NK-92 treated with Interleukin-12 subunit alpha and Interleukin-12 subunit beta, amount 100 ng/mL, for 24 hours (cell line): ENCODE results near the gene ZC3H18.
A peak's percentile ranks its signal among the peaks of the same experiment; 100 is the strongest.

Experiments
- DNase-seq: peaks from one replicate; lab custom pipeline; 2025; lab: John Stamatoyannopoulos, UW

The ZC3H18 gene

DNA sequence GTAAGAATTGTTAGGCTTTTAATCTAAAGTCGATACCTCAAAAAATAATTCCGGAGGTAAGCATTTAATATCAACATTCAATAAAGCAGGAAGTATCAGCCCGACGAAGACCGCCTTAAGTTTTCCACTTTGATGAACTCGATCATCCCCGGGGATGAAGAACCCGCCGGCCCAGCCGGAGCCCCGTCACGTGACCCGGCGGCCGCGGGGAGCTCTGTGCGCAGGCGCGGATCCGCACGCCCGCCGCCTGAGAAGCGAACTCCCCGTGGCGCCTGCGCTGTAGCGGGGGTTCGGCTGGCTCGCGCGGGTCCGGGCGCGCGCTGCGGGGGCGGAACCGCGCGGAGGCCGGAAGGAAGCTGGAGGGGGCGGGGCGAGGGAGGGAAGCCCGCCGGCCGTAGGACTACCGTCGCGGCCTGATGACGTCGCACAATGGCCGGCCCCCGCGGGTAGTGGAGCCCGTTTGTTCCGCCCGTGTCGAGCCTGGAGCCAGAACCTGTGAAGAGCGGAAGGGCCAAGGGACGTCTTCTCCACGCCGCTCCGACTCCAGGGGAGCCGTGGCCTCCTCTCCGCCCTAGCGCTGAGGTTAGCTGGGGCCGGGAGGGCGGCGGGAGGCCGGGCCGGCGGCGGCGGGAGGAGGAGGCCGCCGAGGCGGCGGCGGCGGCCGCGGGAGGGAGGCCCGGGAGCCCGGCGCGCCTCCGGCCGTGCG is at the start of gene ZC3H18:
ZC3H18 (plus strand) TSS at position 419 of the 706 bp plus-strand sequence. CDS start 6,721 bp downstream, outside the sequence.
- peak; percentile 90 for DNase-seq

DNA sequence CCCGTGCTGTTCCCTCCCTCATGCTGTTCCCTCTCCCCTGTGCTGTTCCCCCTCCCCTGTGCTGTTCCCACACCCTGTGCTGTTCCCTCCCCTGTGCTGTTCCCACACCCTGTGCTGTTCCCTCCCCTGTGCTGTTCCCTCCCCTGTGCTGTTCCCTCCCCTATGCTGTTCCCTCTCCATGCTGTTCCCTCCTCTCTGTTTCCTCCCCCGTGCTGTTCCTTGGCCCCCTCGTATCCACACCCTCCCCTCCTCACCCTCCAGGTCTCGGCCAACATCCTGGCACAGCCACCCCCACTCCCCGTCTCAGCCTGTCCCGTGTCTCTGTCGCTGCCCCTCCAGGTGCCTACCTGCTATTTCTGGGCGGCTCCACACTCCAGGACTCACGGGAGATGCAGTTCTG is 48.5 kb upstream of the ZC3H18 start:
- DNase-seq, result no peak

GRCh38 chr16:88522276-88522949 is 47.8 kb upstream of the ZC3H18 start:
- DNase-seq, result no peak

DNA sequence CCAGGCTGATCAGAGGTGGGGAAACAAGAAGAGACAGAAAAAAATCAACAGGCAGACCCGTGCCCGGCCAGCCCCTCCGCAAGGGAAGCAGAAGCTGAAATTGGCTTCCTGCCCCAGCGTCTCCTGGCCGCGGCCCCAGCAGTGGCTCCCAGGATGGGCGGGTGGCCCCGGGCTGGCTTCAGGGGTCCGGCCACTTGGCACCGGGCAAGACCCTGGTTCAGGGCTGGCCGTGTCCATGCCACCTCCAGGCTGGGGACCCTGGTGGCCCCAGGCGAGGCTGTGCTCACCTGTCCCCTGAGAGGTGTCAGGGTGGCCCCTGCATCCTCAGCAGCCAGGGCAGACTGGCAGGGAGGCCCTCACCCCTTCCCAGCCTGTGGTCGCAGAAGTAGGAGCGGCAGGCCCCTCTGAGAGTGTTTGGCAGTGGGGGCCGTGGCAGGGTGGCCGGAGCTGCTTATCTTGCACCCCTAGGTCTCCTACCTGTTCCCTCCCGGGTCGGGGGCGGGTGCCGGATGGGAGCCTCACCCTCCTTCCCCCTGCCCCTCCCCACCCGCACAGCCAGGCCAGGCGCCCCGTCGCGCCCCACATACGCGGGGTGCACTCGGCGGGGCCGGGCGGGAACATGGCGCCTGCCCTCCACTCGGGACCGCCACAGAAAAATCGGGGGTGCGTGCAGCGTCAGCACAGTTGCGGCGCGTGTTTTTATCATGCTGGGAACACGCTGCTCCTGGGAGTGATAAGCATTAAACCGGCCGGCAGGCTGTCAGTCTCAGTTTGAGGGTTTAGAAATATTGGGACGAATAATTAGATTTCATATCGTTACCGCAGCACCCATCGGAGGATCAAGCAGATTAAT is 46.7 kb upstream of the ZC3H18 start:
- no peak for DNase-seq

GRCh38 chr16:88524274-88524972 is 45.8 kb upstream of the ZC3H18 start:
- no peak for DNase-seq

- no peak for DNase-seq
Observed at GRCh38 chr16:88524973-88525662, 45.1 kb upstream of the ZC3H18 start.

DNA sequence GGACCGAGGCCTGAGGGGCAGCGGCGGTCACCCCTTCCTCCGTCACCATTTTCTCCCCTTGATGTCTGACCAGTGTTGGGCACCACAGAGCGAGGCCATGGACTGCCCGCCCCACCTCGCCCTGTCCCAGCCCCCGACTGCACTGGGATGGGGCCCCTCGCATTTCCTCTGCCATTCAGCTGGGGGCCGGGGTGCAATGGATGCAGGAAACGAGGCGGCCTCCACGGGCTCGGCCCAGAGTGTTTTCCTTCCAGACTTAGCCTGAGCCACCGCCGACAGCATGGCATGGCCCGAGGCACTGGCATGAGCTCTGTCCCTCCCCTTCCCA is 44.6 kb upstream of the ZC3H18 start:
- DNase-seq, result no peak

DNA sequence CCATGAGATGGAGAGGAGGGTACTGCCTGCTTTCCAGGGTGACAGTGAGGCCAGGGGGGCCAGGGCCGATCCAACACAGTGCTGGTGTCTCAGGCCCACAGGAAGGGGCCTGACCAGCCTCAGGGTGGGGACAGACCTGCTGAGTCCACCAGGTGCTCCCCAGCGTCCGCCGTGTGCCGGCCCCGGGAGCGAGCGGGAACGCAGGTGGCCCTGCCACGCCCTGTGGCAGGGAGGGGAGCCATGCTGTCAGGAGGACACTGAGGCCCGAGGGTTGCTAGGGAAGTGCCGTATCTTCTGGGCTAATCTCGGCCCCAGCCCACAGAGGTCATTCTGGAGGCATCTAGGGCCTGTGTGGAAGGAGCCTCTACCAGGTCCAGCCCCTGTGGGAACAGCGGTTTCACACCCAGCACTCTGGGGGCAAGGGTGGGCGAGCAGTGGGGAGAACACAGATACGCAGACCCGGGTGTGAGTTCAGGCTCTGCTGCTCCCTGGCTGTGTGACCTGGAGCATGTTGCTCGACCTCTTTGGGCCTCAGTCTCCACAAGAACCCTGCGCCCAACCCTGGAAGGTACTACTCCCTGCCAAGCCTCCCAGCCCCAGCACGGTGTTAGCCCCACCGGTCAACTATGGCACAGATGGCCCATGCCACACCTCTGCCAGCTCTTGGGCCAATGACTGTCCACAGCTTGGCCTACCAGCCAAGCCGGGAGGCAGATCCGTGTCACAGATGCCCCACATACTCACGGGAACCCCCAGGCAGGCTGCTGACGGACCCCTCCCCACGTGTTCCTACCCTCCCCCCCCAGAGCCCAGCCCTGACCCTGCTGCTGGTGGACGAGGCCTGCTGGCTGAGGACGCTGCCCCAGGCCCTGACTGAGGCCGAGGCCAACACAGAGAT is 43.9 kb upstream of the ZC3H18 start:
- no peak for DNase-seq

DNA sequence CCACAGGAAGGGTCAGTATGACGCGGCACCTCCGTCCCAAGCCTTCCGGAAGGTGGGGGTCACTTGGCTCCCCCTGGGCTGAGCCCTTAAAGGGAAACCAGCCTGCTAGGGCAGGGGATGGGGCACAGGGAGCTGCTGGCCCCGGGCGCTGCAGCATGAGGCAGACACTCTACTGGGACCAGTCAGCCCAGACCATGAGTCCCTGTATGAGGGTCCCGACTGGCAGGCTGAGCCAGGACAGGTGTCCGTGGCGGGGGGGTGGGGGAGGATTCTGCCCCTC is 43.4 kb upstream of the ZC3H18 start:
- DNase-seq, result no peak

- DNase-seq, result peak; percentile 24
Observed at GRCh38 chr16:88527186-88527936, 42.8 kb upstream of the ZC3H18 start.

DNA sequence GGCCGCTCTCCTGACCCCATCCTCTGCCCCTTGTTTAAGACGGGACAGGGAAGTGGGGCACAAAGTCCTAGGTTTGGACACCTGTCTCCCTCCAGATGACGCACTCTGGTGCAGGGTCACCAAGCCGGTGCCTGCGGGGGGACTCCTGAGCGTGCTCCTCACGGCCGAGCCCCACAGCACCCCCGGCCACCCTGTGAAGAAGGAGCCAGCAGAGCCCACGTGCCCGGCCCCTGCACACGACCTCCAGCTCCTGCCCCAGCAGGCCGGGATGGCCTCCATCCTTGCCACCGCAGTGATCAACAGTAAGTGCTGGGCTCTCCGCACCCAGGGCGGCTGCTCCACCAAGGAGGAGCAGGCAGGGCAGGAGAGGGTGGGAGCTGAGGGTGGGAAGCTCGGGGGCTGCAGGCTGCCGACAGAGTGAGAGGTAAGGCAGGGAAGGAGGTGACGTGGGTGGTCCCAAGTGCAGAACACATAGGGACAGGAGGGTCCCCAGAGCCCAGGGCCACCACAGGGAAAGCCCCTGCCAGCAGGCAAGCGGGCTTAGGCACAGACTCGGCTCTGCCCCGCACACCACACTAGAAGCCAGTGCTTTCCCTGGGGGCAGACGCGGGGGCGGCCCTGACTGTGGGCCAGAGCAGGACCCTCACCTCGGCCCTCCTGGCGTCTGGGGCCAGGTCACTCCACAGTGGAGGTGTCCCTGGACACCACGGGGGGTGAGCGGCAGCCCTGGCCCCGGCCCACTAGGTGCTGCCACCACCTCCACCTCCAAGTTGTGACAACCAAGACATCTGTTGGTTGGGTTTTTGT is 42.1 kb upstream of the ZC3H18 start:
- no peak for DNase-seq

DNA sequence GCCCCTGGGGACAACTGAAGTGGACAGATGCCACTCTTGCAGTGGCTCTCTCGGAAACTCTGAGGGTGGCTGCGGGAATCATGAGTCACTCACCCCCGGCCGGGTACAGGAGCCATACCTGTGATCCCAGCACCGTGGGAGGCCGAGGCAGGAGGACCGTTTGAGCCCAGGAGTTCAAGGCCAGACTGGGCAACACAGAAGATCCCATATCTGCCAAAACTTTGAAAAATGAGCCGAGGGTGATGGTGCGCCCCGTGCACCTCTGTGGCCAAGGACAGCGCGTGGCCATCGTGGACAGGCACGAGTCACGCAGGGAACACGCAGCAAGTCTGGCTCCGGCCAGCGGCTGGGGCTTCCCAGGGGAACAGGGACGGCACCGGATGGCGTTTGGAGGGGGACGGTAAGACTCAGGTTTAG is 41.3 kb upstream of the ZC3H18 start:
- DNase-seq, result no peak

DNA sequence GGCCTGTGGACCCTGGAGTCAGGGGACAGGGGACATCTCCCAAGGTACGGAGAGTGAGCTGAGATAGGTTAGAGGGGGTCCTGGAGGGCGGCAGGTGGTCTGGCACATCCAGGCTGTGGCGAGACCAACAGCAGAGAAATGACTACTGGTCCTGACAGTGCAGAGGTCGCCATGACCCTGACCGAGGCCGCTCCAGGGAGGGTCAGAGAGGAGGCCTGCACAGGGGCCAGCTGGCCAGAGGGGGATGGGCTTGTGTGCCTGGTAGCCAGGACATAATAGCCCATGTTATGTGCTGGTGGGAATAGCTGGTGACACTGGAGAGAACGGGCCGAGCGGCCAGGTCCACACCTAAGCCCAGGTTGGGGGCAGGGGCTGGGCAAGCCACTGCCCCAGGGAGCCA is 40.6 kb upstream of the ZC3H18 start:
- DNase-seq, result no peak

GRCh38 chr16:88530051-88530857 is 39.9 kb upstream of the ZC3H18 start:
- DNase-seq, result no peak

GRCh38 chr16:88530858-88531203 is 39.4 kb upstream of the ZC3H18 start:
- DNase-seq, result no peak

DNA sequence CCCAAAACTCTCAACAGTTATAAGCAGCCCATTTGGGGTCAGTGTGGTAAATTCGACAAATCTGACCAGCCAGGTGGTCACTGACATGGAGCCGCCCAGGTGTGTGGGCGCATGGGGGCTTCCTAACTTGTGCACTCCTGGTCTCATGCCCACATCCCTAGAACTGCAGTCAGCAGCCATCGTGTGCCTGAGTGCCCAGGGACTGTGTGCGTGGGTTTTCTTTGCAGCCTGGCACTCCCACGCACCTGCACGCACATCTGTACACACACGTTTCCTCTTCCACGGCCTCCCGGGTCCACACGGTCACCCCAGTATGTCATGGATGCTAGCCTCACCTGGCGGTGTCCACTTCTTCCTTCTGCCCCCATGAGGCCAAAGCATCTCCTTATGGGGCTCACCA is 38.9 kb upstream of the ZC3H18 start:
- no peak for DNase-seq

DNA sequence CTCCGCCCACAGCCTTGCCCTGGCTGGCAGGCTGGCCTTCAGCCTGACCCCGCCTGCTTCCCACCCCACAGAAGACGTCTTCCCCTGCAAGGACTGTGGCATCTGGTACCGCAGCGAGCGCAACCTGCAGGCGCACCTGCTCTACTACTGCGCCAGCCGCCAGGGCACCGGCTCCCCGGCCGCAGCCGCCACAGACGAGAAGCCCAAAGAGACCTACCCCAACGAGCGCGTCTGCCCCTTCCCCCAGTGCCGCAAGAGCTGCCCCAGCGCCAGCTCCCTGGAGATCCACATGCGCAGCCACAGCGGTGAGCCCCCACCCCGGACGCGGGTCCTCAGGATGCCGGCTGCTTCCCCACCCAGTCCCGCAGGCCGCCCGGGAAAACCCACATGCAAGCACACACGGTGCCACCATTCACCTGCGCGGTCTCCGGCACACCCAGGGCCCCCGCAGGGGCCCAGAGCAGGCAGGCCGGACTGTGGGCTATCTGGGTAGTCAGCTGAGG is 38.2 kb upstream of the ZC3H18 start:
- no peak for DNase-seq
